Measurements from ENCODE around the gene FRMD6.
"Not testable (repeated sequence)": the region's sequence is repeated elsewhere in the genome, so short reads cannot be mapped to it uniquely, and the experiment has no call there.

The FRMD6 gene

GRCh38 chr14:51627313-51627712 lies 24.4 kb upstream of the FRMD6 start:
- H3K27ac ChIP-seq, result peak overlapping the region; percentile 14; the same call in 1 of the 2 replicates
- TF ChIP-seq CTCF (conservative IDR thresholded peaks at IDR 0.05), result no peak
- TF ChIP-seq ZFX (IDR thresholded peaks at IDR 0.05), result no peak

GRCh38 chr14:51628238-51628637 lies 23.5 kb upstream of the FRMD6 start:
- TF ChIP-seq ZFX (IDR thresholded peaks at IDR 0.05) (no peak), CTCF (conservative IDR thresholded peaks at IDR 0.05) (no peak)
- no peak overlapping the region for H3K27ac ChIP-seq

- TF ChIP-seq ZFX (IDR thresholded peaks at IDR 0.05) (no peak), CTCF (conservative IDR thresholded peaks at IDR 0.05) (no peak)
These were observed 20.7 kb upstream of the FRMD6 start for GRCh38 chr14:51630987-51631386.

GRCh38 chr14:51633298-51633697 lies 18.4 kb upstream of the FRMD6 start:
- H3K27ac ChIP-seq, result not testable (repeated sequence)

More at GRCh38 chr14:51630987-51631386, 20.7 kb upstream of the FRMD6 start:
- no peak overlapping the region for H3K27ac ChIP-seq

- no peak for TF ChIP-seq CTCF (conservative IDR thresholded peaks at IDR 0.05)
- H3K27ac ChIP-seq, result no peak overlapping the region
These were observed 15.6 kb upstream of the FRMD6 start for GRCh38 chr14:51636109-51636508.

- TF ChIP-seq CTCF (conservative IDR thresholded peaks at IDR 0.05), result no peak
- no peak for TF ChIP-seq ZFX (IDR thresholded peaks at IDR 0.05)
- H3K27ac ChIP-seq, result no peak overlapping the region
These were observed 13.4 kb upstream of the FRMD6 start for GRCh38 chr14:51638071-51638944.

- H3K27ac ChIP-seq, result no peak overlapping the region
- TF ChIP-seq ZFX (IDR thresholded peaks at IDR 0.05) (no peak), CTCF (conservative IDR thresholded peaks at IDR 0.05) (no peak)
These were observed 11.9 kb upstream of the FRMD6 start for GRCh38 chr14:51639668-51640316.
